PC-9 (cell line): Measurements from ENCODE around the gene PPP1R9A.

Source experiments
- CTCF ChIP-seq: fragments of 200-600 bp; sonication (generic); conservative IDR thresholded peaks from 2 replicates; pipeline ENCODE4 v1.6.1; 2017; ENCODE audit warnings: mixed run types, antibody characterized with exemption, mild to moderate bottlenecking, moderate library complexity
- EZH2 ChIP-seq: fragments of 200-600 bp; sonication (generic); IDR thresholded peaks from 2 replicates; pipeline ENCODE4 v1.8.0; 2017; ENCODE audit warnings: antibody characterized with exemption, low read depth

GRCh38 chr7:94955807-94956206 is 48.4 kb downstream of the PPP1R9A start:
- no peak for TF ChIP-seq CTCF
- TF ChIP-seq EZH2 = no peak
